Measurements from ENCODE around the gene PPCDC.
"Not testable (repeated sequence)": the region's sequence is repeated elsewhere in the genome, so short reads cannot be mapped to it uniquely, and the experiment has no call there.

PPCDC gene

GRCh38 chr15:75073197-75073596, 49.8 kb downstream of the PPCDC start:
- DNase-seq = no peak

- no peak for DNase-seq
Measured at GRCh38 chr15:75076277-75076676, 52.9 kb downstream of the PPCDC start.

GRCh38 chr15:75077551-75077961, 54.2 kb downstream of the PPCDC start:
- not testable (repeated sequence) for DNase-seq

- no peak for DNase-seq
Measured at GRCh38 chr15:75081150-75081549, 57.8 kb downstream of the PPCDC start.

- DNase-seq = no peak
Measured at GRCh38 chr15:75082689-75083088, 59.3 kb downstream of the PPCDC start.

GRCh38 chr15:75085708-75086107, 62.3 kb downstream of the PPCDC start:
- DNase-seq = not testable (repeated sequence)

- DNase-seq = no peak
Measured at GRCh38 chr15:75089456-75090387, 66.3 kb downstream of the PPCDC start.

GRCh38 chr15:75090388-75090734, 67.0 kb downstream of the PPCDC start:
- no peak for DNase-seq

GRCh38 chr15:75091814-75092213, 68.4 kb downstream of the PPCDC start:
- no peak for DNase-seq

- not testable (repeated sequence) for DNase-seq
Measured at GRCh38 chr15:75094961-75095478, 71.6 kb downstream of the PPCDC start.

- no peak for DNase-seq
Measured at GRCh38 chr15:75095594-75095993, 72.2 kb downstream of the PPCDC start.

- no peak for DNase-seq
Measured at GRCh38 chr15:75097939-75098338, 74.5 kb downstream of the PPCDC start.

- no peak for DNase-seq
Measured at GRCh38 chr15:75098404-75098803, 75.0 kb downstream of the PPCDC start.
